K562 (cell line): ENCODE results near the gene ERGIC1. TPM values are rescaled to one million over a fixed set of nuclear protein-coding genes. Genes with fewer than 3 reads are reported as not detected.

Experiments
- FOXA3 ChIP-seq, 2 experiments: fragments of 450-650 bp in 1 of 2; sonication (generic) in 1 of 2; formaldehyde crosslinking; IDR thresholded peaks in 1 of 2; conservative IDR thresholded peaks in 1 of 2; 2 replicates each; pipeline versions ENCODE4 v1.4.0 to v1.8.0; 2020 to 2022; ENCODE audit warnings: mild to moderate bottlenecking in 2 of 2, missing genetic modification reagents in 1 of 2
- KAT7 ChIP-seq: sonication (generic); formaldehyde crosslinking; IDR thresholded peaks from 2 replicates; pipeline ENCODE4 v1.8.0; 2022; ENCODE audit warnings: missing genetic modification reagents, mild to moderate bottlenecking, borderline replicate concordance
- LARP7 ChIP-seq: fragments of 450-650 bp; IDR thresholded peaks from 2 replicates; pipeline ENCODE4 v1.6.1; 2016
- NFE2L1 ChIP-seq: fragments of 450-650 bp; IDR thresholded peaks from 2 replicates; pipeline ENCODE4 v1.6.1; 2016; ENCODE audit warnings: missing genetic modification characterization, low read depth, mild to moderate bottlenecking, missing compliant biosample characterization, moderate library complexity, borderline replicate concordance
- NFRKB ChIP-seq: fragments of 450-650 bp; IDR thresholded peaks from 2 replicates; pipeline ENCODE4 v1.6.1; 2016; ENCODE audit warnings: low read depth
- PML ChIP-seq: IDR thresholded peaks from 2 replicates; pipeline ENCODE4 v1.6.1; 2012; ENCODE audit warnings: low read length, inconsistent platforms
- PPARD ChIP-seq: fragments of 250-450 bp; sonication (Bioruptor Pico); IDR thresholded peaks from 2 replicates; pipeline ENCODE4 v1.8.0; 2022; ENCODE audit warnings: inconsistent platforms, mild to moderate bottlenecking, moderate library complexity
- RUNX1 ChIP-seq: sonication (generic); IDR thresholded peaks from 2 replicates; pipeline ENCODE4 v1.6.1; 2016; ENCODE audit warnings: antibody characterized with exemption, low read depth
- WHSC1 ChIP-seq: IDR thresholded peaks from one replicate; pipeline ENCODE4 v1.6.1; 2012; ENCODE audit warnings: low read length, control low read depth, inconsistent platforms
- ZSCAN32 ChIP-seq: fragments of 450-650 bp; formaldehyde crosslinking; IDR thresholded peaks from 2 replicates; pipeline ENCODE4 v1.4.0; 2020; ENCODE audit warnings: mild to moderate bottlenecking, moderate library complexity
- ZZZ3 ChIP-seq: fragments of 450-650 bp; IDR thresholded peaks from 2 replicates; pipeline ENCODE4 v1.6.1; 2016; ENCODE audit warnings: antibody characterized with exemption, mild to moderate bottlenecking, moderate library complexity
- polyA plus RNA-seq, 8 experiments: library from polyadenylated mRNA; depleted of rRNA in 4 of 8; stranded (reverse) in 5 of 8; unstranded in 3 of 8; fragments of >200 nt; fragmentation: Nextera tagmentation in 2 of 8; fragmentation: Illumina TruSeq in 1 of 8; extraction: Ambion mirVana in 2 of 8; extraction: Trizol in 1 of 8; gene quantifications; 2 replicates each; pipeline versions ENCODE4 v1.2.1 to v1.2.3, GENCODE V29; 2011 to 2014; ENCODE audit warnings: inconsistent platforms in 1 of 8, missing spikeins in 1 of 8
- total RNA-seq, 7 experiments: library from RNA; depleted of rRNA in 6 of 7; stranded (reverse); fragments of >200 nt in 6 of 7; fragmentation: Illumina TruSeq in 2 of 7; extraction: Trizol in 2 of 7; gene quantifications; 2 replicates each; pipeline versions ENCODE4 v1.2.1 to v1.2.3, GENCODE V29; 2011 to 2021; ENCODE audit warnings: low replicate concordance in 1 of 7
- TF ChIP-seq, protein P1 (sequence below): conservative IDR thresholded peaks from 2 replicates; pipeline ENCODE4 v1.6.1; 2011; ENCODE audit warnings: low read depth, mild to moderate bottlenecking, low read length; ENCODE audit not compliant: control insufficient read depth
- TF ChIP-seq, protein P2 (sequence below), 2 experiments: fragments of 450-650 bp; formaldehyde crosslinking in 1 of 2; IDR thresholded peaks; 2 replicates each; pipeline versions ENCODE4 v1.4.0 to v1.6.1; 2014 to 2020; ENCODE audit warnings: mild to moderate bottlenecking in 2 of 2, borderline replicate concordance in 1 of 2, low read depth in 1 of 2
- TF ChIP-seq, protein P3 (sequence below): sonication (generic); formaldehyde crosslinking; IDR thresholded peaks from 2 replicates; pipeline ENCODE4 v1.8.0; 2023; ENCODE audit warnings: mild to moderate bottlenecking, missing genetic modification reagents

ERGIC1 gene
- total and polyA plus RNA-seq, 9 of the 15 experiments (the other 6 are each of a cell fraction or from before 2014, with no cell fraction given), result 5.5 to 68.4 (median 36.4) TPM

DNA sequence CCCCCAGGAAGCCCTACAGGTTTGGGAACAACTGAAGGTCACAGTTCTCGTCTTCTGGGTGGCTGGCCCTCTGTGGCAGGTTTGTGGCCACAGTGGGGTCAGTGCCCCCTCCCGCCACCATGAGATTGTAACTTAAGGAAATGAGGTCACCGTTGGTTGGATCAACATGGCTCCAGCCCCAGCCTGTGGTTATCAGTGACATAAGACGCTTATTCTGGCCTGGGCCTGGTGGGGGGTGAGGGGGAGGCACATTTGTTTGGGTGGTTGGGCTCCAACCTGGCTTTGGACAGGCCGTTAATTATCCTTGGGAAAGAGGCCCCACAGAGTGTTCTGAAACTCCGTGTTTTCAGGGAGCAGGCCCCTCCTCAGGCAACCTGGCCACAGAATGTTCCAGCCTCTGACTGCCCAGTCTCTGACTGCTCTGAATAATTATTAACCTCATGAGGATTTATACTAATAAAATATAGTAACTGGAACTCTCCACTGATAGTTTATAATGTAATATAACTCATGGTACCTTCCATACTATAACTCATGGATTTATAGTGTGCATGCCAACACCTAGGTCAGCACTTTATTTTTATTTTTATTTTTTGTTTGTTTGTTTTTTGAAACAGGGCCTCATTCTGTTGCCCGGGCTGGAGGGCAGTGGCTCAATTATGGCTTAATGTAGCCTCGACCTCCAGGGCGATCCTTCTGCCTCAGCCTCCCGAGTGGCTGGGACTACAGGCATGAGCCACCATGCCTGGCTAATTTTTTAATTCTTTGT is 67.1 kb downstream of the ERGIC1 start (continued):
- TF ChIP-seq, protein P1, sequence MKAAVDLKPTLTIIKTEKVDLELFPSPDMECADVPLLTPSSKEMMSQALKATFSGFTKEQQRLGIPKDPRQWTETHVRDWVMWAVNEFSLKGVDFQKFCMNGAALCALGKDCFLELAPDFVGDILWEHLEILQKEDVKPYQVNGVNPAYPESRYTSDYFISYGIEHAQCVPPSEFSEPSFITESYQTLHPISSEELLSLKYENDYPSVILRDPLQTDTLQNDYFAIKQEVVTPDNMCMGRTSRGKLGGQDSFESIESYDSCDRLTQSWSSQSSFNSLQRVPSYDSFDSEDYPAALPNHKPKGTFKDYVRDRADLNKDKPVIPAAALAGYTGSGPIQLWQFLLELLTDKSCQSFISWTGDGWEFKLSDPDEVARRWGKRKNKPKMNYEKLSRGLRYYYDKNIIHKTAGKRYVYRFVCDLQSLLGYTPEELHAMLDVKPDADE, result no peak
- no peak for TF ChIP-seq WHSC1
- TF ChIP-seq NFE2L1 (tag), result no peak
- TF ChIP-seq KAT7 (CRISPR knock-in tag), result no peak
- TF ChIP-seq, protein P2, sequence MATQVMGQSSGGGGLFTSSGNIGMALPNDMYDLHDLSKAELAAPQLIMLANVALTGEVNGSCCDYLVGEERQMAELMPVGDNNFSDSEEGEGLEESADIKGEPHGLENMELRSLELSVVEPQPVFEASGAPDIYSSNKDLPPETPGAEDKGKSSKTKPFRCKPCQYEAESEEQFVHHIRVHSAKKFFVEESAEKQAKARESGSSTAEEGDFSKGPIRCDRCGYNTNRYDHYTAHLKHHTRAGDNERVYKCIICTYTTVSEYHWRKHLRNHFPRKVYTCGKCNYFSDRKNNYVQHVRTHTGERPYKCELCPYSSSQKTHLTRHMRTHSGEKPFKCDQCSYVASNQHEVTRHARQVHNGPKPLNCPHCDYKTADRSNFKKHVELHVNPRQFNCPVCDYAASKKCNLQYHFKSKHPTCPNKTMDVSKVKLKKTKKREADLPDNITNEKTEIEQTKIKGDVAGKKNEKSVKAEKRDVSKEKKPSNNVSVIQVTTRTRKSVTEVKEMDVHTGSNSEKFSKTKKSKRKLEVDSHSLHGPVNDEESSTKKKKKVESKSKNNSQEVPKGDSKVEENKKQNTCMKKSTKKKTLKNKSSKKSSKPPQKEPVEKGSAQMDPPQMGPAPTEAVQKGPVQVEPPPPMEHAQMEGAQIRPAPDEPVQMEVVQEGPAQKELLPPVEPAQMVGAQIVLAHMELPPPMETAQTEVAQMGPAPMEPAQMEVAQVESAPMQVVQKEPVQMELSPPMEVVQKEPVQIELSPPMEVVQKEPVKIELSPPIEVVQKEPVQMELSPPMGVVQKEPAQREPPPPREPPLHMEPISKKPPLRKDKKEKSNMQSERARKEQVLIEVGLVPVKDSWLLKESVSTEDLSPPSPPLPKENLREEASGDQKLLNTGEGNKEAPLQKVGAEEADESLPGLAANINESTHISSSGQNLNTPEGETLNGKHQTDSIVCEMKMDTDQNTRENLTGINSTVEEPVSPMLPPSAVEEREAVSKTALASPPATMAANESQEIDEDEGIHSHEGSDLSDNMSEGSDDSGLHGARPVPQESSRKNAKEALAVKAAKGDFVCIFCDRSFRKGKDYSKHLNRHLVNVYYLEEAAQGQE (IDR thresholded peaks at IDR 0.05; ENCODE audit: borderline replicate concordance), result peak; percentile 32; the same call in 1 of the 2 replicates
- TF ChIP-seq, protein P2 (CRISPR knock-in tag; IDR thresholded peaks at IDR 0.05; ENCODE audit: low read depth), result no peak
- TF ChIP-seq ZSCAN32 (CRISPR knock-in tag), result no peak
- TF ChIP-seq RUNX1, result peak; percentile 72; the same call in 1 of the 2 replicates
- no peak for TF ChIP-seq PPARD (CRISPR knock-in tag)
- no peak for TF ChIP-seq LARP7
- no peak for TF ChIP-seq PML
- TF ChIP-seq ZZZ3, result no peak
- TF ChIP-seq NFRKB, result no peak
- TF ChIP-seq, protein P3, sequence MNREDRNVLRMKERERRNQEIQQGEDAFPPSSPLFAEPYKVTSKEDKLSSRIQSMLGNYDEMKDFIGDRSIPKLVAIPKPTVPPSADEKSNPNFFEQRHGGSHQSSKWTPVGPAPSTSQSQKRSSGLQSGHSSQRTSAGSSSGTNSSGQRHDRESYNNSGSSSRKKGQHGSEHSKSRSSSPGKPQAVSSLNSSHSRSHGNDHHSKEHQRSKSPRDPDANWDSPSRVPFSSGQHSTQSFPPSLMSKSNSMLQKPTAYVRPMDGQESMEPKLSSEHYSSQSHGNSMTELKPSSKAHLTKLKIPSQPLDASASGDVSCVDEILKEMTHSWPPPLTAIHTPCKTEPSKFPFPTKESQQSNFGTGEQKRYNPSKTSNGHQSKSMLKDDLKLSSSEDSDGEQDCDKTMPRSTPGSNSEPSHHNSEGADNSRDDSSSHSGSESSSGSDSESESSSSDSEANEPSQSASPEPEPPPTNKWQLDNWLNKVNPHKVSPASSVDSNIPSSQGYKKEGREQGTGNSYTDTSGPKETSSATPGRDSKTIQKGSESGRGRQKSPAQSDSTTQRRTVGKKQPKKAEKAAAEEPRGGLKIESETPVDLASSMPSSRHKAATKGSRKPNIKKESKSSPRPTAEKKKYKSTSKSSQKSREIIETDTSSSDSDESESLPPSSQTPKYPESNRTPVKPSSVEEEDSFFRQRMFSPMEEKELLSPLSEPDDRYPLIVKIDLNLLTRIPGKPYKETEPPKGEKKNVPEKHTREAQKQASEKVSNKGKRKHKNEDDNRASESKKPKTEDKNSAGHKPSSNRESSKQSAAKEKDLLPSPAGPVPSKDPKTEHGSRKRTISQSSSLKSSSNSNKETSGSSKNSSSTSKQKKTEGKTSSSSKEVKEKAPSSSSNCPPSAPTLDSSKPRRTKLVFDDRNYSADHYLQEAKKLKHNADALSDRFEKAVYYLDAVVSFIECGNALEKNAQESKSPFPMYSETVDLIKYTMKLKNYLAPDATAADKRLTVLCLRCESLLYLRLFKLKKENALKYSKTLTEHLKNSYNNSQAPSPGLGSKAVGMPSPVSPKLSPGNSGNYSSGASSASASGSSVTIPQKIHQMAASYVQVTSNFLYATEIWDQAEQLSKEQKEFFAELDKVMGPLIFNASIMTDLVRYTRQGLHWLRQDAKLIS (CRISPR knock-in tag), result no peak
- TF ChIP-seq FOXA3 (CRISPR knock-in tag; conservative IDR thresholded peaks at IDR 0.05 in 1 of 2, IDR thresholded peaks at IDR 0.05 in 1 of 2), result peak; percentile 23 to 91; a peak in 2 of 4 replicates
